KBM-7 (cell line): ENCODE data around the gene CAMK2A.

ENCODE experiments used
- DNase-seq: peaks from one replicate; pipeline ENCODE4 v3.0.0-alpha.2; 2015
- in situ Hi-C: fragments of 300-500 bp; cut with MboI; formaldehyde crosslinking; loops from 2 replicates; pipeline ENCODE4 v1.14.3; 2020; ENCODE audit warnings: low sequenced_read_pairs, low pct_unique_long_range_greater_than_20kb, mixed read lengths

The CAMK2A gene

GRCh38 chr5:150183436-150183835 lies 106.1 kb downstream of the CAMK2A start:
- in situ Hi-C loops: no loop called here

GRCh38 chr5:150182774-150183173 lies 106.8 kb downstream of the CAMK2A start:
- DNase-seq: no peak
- in situ Hi-C loops: no loop called here

More at GRCh38 chr5:150183436-150183835, 106.1 kb downstream of the CAMK2A start:
- no peak for DNase-seq

GRCh38 chr5:150181766-150182545 lies 107.6 kb downstream of the CAMK2A start:
- no peak for DNase-seq
- in situ Hi-C loops: no loop called here

GRCh38 chr5:150181027-150181426 lies 108.5 kb downstream of the CAMK2A start:
- no peak for DNase-seq
- in situ Hi-C loops: no loop called here

- in situ Hi-C loops: no loop called here
- peak; percentile 47 for DNase-seq
These were observed 109.1 kb downstream of the CAMK2A start for GRCh38 chr5:150180241-150181026.

GRCh38 chr5:150179019-150179620 lies 110.5 kb downstream of the CAMK2A start:
- in situ Hi-C loops: no loop called here
- no peak for DNase-seq

- in situ Hi-C loops: no loop called here
- DNase-seq: no peak
These were observed 111.3 kb downstream of the CAMK2A start for GRCh38 chr5:150178262-150178661.

GRCh38 chr5:150177721-150178120 lies 111.9 kb downstream of the CAMK2A start:
- DNase-seq: no peak
- in situ Hi-C loops: no loop called here

GRCh38 chr5:150176745-150177477 lies 112.7 kb downstream of the CAMK2A start:
- no peak for DNase-seq
- in situ Hi-C loops: no loop called here

- in situ Hi-C loops: no loop called here
- DNase-seq: peak; percentile 41
These were observed 114.0 kb downstream of the CAMK2A start for GRCh38 chr5:150175536-150175935.

- DNase-seq: no peak
- in situ Hi-C loops: no loop called here
These were observed 114.5 kb downstream of the CAMK2A start for GRCh38 chr5:150175076-150175475.

- in situ Hi-C loops: no loop called here
- DNase-seq: no peak
These were observed 115.3 kb downstream of the CAMK2A start for GRCh38 chr5:150174285-150174684.

GRCh38 chr5:150173161-150173560 lies 116.4 kb downstream of the CAMK2A start:
- in situ Hi-C loops: no loop called here
- no peak for DNase-seq

- in situ Hi-C loops: no loop called here
These were observed 117.0 kb downstream of the CAMK2A start for GRCh38 chr5:150172556-150172955.

GRCh38 chr5:150172145-150172544 lies 117.4 kb downstream of the CAMK2A start:
- in situ Hi-C loops: no loop called here
- no peak for DNase-seq

More at GRCh38 chr5:150172556-150172955, 117.0 kb downstream of the CAMK2A start:
- DNase-seq: no peak
